GM12891 (cell line): ENCODE results near the gene CDC42EP3.

Experiments used
- POLR2A ChIP-seq: IDR thresholded peaks from 2 replicates; pipeline ENCODE4 v1.6.1; 2011; ENCODE audit warnings: low read depth, low read length, control low read depth
- POLR2AphosphoS5 ChIP-seq: IDR thresholded peaks from 2 replicates; pipeline ENCODE4 v1.6.1; 2011; ENCODE audit warnings: low read depth, low read length, control low read depth

GRCh38 chr2:37618326-37618725, 53.1 kb downstream of the CDC42EP3 start:
- TF ChIP-seq POLR2A = peak; percentile 52; the same call in 1 of the 2 replicates
- peak; percentile 43; the same call in 1 of the 2 replicates for TF ChIP-seq POLR2AphosphoS5
